WERI-Rb-1 (cell line): ENCODE data around the gene MARS2.
"Not testable (repeated sequence)": the region's sequence is repeated elsewhere in the genome, so short reads cannot be mapped to it uniquely, and the experiment has no call there.

Experiments used
- DNase-seq: peaks from one replicate; pipeline ENCODE4 v3.0.0-alpha.2; 2020
- H3K27ac ChIP-seq: fragments of 250-450 bp; sonication (Bioruptor Pico); 2 replicates; pipeline ENCODE4 v1.5.1; 2020; ENCODE audit warnings: mild to moderate bottlenecking, moderate library complexity
- H3K27me3 ChIP-seq: fragments of 250-450 bp; sonication (Bioruptor Pico); 2 replicates; pipeline ENCODE4 v1.5.1; 2021; ENCODE audit warnings: mild to moderate bottlenecking, low read depth, moderate library complexity; ENCODE audit not compliant: insufficient read depth, severe bottlenecking
- H3K36me3 ChIP-seq: fragments of 250-450 bp; sonication (Bioruptor Pico); 2 replicates; pipeline ENCODE4 v1.5.1; 2020; ENCODE audit warnings: mild to moderate bottlenecking, moderate library complexity
- H3K4me3 ChIP-seq: 2 replicates; pipeline ENCODE4 v1.5.1; 2011; ENCODE audit warnings: low read depth, mild to moderate bottlenecking, control low read depth, low read length
- H3K9me3 ChIP-seq: fragments of 250-450 bp; sonication (Bioruptor Pico); 2 replicates; pipeline ENCODE4 v1.5.1; 2021; ENCODE audit warnings: mild to moderate bottlenecking, moderate library complexity; ENCODE audit not compliant: severe bottlenecking
- TF ChIP-seq, protein P1 (sequence below): IDR thresholded peaks from 2 replicates; pipeline ENCODE4 v1.5.1; 2011; ENCODE audit warnings: low read depth, mild to moderate bottlenecking, control low read depth, inconsistent platforms, low read length

The MARS2 gene

DNA sequence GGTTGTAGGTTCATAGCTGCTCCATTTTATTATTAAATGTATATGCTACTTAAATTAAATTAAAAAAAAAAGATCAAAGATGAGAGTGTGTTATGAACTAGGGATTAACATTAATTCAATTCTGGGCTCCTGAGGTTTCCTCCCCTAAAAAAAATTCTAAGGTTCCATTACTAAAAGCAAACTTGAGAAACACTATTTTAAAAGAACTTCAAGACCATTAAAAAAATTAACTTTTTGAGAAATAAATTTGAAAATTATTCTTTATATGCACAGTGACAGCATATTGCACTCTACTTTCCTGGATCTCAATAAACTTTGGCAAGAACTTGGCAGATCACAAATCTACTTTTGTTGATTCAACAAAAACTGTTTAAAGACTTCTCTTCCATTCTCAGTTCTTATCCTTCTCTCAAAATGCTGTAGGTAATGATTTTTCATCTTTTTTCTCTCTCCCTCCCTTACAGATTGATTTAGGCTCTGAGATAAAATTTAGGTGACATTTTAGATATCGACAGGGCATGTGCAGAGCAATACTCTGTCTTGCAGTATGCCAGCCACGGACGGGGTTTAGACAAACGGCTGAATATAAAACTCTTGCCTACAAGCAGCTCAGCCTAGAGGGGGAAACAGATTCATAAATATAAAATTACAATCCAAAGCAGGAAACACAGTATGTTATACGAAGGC lies 592 bp upstream of the MARS2 start:
- Histone ChIP-seq H3K27ac (peak overlapping the region; percentile 80), H3K9me3 (no peaks in the 10 kb centered on the region), H3K4me3 (peak overlapping the region; percentile 93), H3K36me3 (peaks cover 8% of the 10 kb centered on the region), H3K27me3 (no peaks in the 10 kb centered on the region)
- TF ChIP-seq, protein P1, sequence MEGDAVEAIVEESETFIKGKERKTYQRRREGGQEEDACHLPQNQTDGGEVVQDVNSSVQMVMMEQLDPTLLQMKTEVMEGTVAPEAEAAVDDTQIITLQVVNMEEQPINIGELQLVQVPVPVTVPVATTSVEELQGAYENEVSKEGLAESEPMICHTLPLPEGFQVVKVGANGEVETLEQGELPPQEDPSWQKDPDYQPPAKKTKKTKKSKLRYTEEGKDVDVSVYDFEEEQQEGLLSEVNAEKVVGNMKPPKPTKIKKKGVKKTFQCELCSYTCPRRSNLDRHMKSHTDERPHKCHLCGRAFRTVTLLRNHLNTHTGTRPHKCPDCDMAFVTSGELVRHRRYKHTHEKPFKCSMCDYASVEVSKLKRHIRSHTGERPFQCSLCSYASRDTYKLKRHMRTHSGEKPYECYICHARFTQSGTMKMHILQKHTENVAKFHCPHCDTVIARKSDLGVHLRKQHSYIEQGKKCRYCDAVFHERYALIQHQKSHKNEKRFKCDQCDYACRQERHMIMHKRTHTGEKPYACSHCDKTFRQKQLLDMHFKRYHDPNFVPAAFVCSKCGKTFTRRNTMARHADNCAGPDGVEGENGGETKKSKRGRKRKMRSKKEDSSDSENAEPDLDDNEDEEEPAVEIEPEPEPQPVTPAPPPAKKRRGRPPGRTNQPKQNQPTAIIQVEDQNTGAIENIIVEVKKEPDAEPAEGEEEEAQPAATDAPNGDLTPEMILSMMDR = no peak
- DNase-seq = no peak

DNA sequence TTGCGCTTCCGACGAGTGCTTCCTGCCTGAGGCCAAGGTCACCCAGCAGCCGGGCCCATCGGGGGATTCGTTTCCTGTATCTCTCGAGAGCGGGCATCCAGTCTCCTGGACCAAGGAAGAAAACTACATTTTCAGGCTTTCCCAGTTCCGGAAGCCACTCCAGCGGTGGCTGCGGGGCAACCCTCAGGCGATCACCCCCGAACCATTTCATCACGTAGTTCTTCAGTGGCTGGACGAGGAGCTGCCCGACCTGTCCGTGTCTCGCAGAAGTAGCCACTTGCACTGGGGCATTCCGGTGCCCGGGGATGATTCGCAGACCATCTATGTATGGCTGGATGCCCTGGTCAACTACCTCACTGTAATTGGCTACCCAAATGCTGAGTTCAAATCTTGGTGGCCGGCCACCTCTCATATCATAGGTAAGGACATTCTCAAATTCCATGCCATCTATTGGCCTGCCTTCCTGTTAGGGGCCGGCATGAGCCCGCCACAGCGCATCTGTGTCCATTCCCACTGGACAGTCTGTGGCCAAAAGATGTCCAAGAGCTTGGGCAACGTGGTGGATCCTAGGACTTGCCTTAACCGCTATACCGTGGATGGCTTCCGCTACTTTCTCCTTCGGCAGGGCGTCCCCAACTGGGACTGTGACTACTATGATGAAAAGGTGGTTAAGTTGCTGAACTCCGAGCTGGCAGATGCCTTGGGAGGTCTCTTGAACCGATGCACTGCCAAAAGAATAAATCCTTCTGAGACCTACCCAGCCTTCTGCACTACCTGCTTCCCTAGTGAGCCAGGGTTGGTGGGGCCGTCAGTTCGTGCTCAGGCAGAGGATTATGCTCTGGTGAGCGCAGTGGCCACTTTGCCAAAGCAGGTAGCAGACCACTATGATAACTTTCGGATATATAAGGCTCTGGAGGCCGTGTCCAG lies 1.0 kb downstream of the MARS2 start:
- peaks cover 13% of the 10 kb centered on the region for H3K36me3 ChIP-seq
- H3K27me3 ChIP-seq = no peaks in the 10 kb centered on the region
- peak overlapping the region; percentile 93 for H3K4me3 ChIP-seq
- no peaks in the 10 kb centered on the region for H3K9me3 ChIP-seq
- H3K27ac ChIP-seq = no peak overlapping the region; the same call in 1 of the 2 replicates
- DNase-seq = no peak
- TF ChIP-seq, protein P1 = no peak

DNA sequence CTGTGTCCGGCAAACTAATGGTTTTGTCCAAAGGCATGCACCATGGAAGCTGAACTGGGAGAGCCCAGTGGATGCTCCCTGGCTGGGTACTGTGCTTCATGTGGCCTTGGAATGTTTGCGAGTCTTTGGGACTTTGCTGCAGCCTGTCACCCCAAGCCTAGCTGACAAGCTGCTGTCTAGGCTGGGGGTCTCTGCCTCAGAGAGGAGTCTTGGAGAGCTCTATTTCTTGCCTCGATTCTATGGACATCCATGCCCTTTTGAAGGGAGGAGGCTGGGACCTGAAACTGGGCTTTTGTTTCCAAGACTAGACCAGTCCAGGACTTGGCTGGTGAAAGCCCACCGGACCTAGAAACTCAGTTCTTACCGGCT lies 1.7 kb downstream of the MARS2 start:
- no peaks in the 10 kb centered on the region for H3K9me3 ChIP-seq
- peaks cover 17% of the 10 kb centered on the region for H3K36me3 ChIP-seq
- TF ChIP-seq, protein P1 = no peak
- H3K27ac ChIP-seq = no peak overlapping the region
- no peaks in the 10 kb centered on the region for H3K27me3 ChIP-seq
- no peak overlapping the region for H3K4me3 ChIP-seq
- DNase-seq = no peak

DNA sequence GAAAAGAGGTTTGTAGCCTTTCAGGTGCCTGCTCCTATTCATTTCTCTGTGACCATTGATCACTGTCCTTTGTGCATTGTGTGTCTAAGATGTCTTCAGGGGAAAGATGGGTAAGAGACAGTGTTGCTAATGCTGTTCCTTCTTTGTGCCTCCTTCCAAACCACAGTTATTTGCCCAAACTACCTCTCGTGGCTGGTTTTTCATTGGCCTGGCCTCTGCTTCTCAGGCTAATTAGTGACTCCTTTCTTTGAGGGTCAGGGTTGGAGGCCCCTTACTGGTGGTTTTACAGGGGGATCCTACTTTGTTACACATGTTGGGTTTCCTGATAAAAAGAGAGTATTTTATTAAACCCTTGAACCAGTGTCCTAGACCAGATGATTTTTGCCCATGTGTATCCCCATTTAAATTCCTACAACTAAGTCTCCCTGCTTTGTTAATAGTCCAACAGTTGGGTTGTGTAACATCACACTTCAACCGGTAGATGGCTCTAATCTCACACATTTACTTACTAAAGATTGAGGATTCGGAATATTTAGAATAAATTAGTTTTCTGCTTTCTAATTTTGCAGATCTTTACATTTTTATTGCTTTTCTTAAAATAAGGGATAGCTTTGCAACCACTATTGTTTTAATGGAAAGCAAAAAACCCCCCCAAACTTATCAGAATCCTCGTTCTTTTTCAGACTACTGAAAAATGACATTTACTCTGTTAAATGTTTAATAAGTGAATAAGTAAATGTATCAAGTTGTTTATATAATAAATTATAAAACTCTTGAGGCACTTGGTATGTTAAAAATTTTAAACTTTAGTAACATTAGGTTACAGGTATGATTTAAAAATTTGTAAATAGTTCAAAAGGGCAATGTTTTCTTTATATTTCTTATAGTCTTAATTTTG lies 2.4 kb downstream of the MARS2 start:
- Histone ChIP-seq H3K27ac (no peak overlapping the region), H3K36me3 (peaks cover 18% of the 10 kb centered on the region), H3K9me3 (no peaks in the 10 kb centered on the region), H3K27me3 (no peaks in the 10 kb centered on the region), H3K4me3 (no peak overlapping the region)
- TF ChIP-seq, protein P1 = peak; percentile 37
- no peak for DNase-seq

DNA sequence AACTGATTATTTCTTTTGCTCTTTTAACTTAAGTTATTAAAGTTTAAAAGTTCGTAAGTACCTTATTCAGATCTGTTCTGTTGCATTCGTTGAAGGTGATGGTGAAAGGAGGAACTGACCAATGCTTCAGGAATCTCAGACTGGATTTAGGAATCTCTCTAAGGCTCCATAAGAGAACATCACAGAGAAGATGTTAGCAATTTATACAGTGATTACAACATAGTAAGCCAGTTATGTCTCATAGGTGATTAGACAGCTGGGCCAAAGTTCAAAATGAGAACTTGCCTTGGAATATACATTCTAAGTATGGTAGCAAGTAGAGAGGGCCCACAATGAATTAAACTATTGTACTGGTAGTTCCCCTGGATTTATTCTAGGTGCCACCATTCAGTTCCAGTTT lies 3.2 kb downstream of the MARS2 start:
- no peak for DNase-seq
- no peaks in the 10 kb centered on the region for H3K27me3 ChIP-seq
- H3K27ac ChIP-seq = no peak overlapping the region
- no peak overlapping the region for H3K4me3 ChIP-seq
- peaks cover 18% of the 10 kb centered on the region for H3K36me3 ChIP-seq
- TF ChIP-seq, protein P1 = no peak
- H3K9me3 ChIP-seq = no peaks in the 10 kb centered on the region

DNA sequence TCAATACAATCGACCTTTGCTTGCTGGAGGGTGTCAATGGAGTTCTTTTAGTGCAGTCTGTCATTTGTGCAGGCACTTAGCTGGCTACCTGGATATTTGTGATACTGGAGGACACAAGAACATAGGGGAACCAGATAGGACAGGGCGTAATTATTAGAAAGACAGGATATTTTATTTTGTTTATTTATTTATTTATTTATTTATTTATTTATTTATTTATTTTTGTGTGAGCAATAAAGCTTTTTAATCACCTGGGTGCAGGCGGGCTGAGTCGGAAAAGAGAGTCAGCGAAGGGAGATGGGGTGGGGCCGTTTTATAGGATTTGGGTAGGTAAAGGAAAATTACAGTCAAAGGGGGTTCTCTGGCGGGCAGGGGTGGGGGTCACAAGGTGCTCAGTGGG lies 4.0 kb downstream of the MARS2 start:
- H3K4me3 ChIP-seq, H3K9me3 ChIP-seq, H3K27me3 ChIP-seq, DNase-seq, H3K27ac ChIP-seq: not testable (repeated sequence)
- H3K36me3 ChIP-seq = peaks cover 18% of the 10 kb centered on the region
